HG03575 (cell line): ENCODE measurements around the gene MAPK8IP3.

ENCODE experiments used
- ATAC-seq: cut with Tn5 transposase; IDR thresholded peaks from one replicate; pipeline ENCODE4 v1.9.1; 2021; ENCODE audit not compliant: unreplicated experiment, insufficient number of reproducible peaks, low FRiP score; ENCODE audit errors: extremely low read depth

MAPK8IP3 gene

GRCh38 chr16:1769402-1770300 lies 63.7 kb downstream of the MAPK8IP3 start:
- ATAC-seq: no peak

- no peak for ATAC-seq
These were observed 64.6 kb downstream of the MAPK8IP3 start for GRCh38 chr16:1770328-1771187.

GRCh38 chr16:1771188-1771863 lies 65.3 kb downstream of the MAPK8IP3 start, which contains the start of gene NME3:
TSS of gene NME3 (minus strand) at chr16:1771543. CDS start at chr16:1771534, 9 bp downstream.
- ATAC-seq: no peak

- ATAC-seq: no peak
These were observed 65.9 kb downstream of the MAPK8IP3 start for GRCh38 chr16:1771864-1772361.

GRCh38 chr16:1772362-1772907 lies 66.4 kb downstream of the MAPK8IP3 start, which contains the start of gene EME2:
TSS of gene EME2 (plus strand) at chr16:1772810. CDS start at chr16:1773228, 418 bp downstream.
- no peak for ATAC-seq

GRCh38 chr16:1772908-1773702 lies 67.1 kb downstream of the MAPK8IP3 start, which contains the start of gene MRPS34:
TSS of gene MRPS34 (minus strand) at chr16:1773134. CDS start at chr16:1773119, 15 bp downstream.
- no peak for ATAC-seq

GRCh38 chr16:1773703-1774447 lies 67.9 kb downstream of the MAPK8IP3 start:
- ATAC-seq: no peak

- ATAC-seq: no peak
These were observed 68.4 kb downstream of the MAPK8IP3 start for GRCh38 chr16:1774448-1774780.

GRCh38 chr16:1775006-1775845 lies 69.2 kb downstream of the MAPK8IP3 start:
- ATAC-seq: no peak

- ATAC-seq: no peak
These were observed 70.1 kb downstream of the MAPK8IP3 start for GRCh38 chr16:1775846-1776671.

GRCh38 chr16:1776672-1776955 lies 70.6 kb downstream of the MAPK8IP3 start:
- ATAC-seq: no peak

GRCh38 chr16:1776991-1777374 lies 71.0 kb downstream of the MAPK8IP3 start:
- ATAC-seq: no peak

GRCh38 chr16:1777375-1778199 lies 71.6 kb downstream of the MAPK8IP3 start:
- ATAC-seq: no peak

- ATAC-seq: no peak
These were observed 72.5 kb downstream of the MAPK8IP3 start for GRCh38 chr16:1778200-1779179.
